CD14-positive monocyte (primary cell): Measurements from ENCODE around the gene RBMS1. TPM values are rescaled to one million over a fixed set of nuclear protein-coding genes. Genes with fewer than 3 reads are reported as not detected.

Experiments
- DNase-seq, 3 donors: peaks; one replicate each; pipeline ENCODE4 v3.0.0-alpha.2; 2011 to 2022
- H2AFZ ChIP-seq: 2 replicates; pipeline ENCODE4 v1.6.0; 2012; ENCODE audit warnings: mild to moderate bottlenecking, low read depth, low read length, inconsistent platforms; ENCODE audit not compliant: insufficient read depth, poor library complexity, severe bottlenecking
- H3K27ac ChIP-seq, 2 donors: 1 replicate in 1 of 2; 2 replicates in 1 of 2; pipeline ENCODE4 v1.5.1; 2012 to 2013; ENCODE audit warnings: low read length in 2 of 2, control low read depth in 1 of 2, inconsistent platforms in 1 of 2, low read depth in 1 of 2, mild to moderate bottlenecking in 1 of 2
- H3K27me3 ChIP-seq, 2 donors: one replicate each; pipeline versions ENCODE4 v1.6.0 to v1.6.1; 2011 to 2013; ENCODE audit warnings: low read length in 2 of 2; ENCODE audit not compliant: control insufficient read depth in 2 of 2, insufficient read depth in 2 of 2
- H3K36me3 ChIP-seq, 2 donors: replicated peaks in 1 of 2; 1 replicate in 1 of 2; 2 replicates in 1 of 2; pipeline versions ENCODE4 v1.5.1 to v1.6.1; 2012 to 2013; ENCODE audit warnings: low read length in 2 of 2, control low read depth in 1 of 2, inconsistent platforms in 1 of 2, mild to moderate bottlenecking in 1 of 2; ENCODE audit not compliant: insufficient read depth in 2 of 2, control insufficient read depth in 1 of 2
- H3K4me1 ChIP-seq, 2 donors: 1 replicate in 1 of 2; 2 replicates in 1 of 2; pipeline versions ENCODE4 v1.5.1 to v1.6.1; 2012 to 2013; ENCODE audit warnings: low read length in 2 of 2, control low read depth in 1 of 2, inconsistent platforms in 1 of 2, mild to moderate bottlenecking in 1 of 2, moderate library complexity in 1 of 2; ENCODE audit not compliant: insufficient read depth in 2 of 2, control insufficient read depth in 1 of 2
- H3K4me2 ChIP-seq: replicated peaks from 2 replicates; pipeline ENCODE3; 2012; ENCODE audit warnings: low read length, moderate library complexity, mild to moderate bottlenecking; ENCODE audit not compliant: poor library complexity, severe bottlenecking; ENCODE audit errors: extremely low read depth
- H3K4me3 ChIP-seq, 3 experiments: fragments of 200-600 bp in 1 of 3; sonication (generic) in 1 of 3; replicated peaks in 1 of 3; 1 replicate in 2 of 3; 2 replicates in 1 of 3; pipeline ENCODE4 v1.5.1; 2011 to 2013; ENCODE audit warnings: low read length in 3 of 3, mild to moderate bottlenecking in 3 of 3, control low read depth in 2 of 3, low read depth in 2 of 3, inconsistent platforms in 1 of 3, moderate library complexity in 1 of 3
- H3K79me2 ChIP-seq: 2 replicates; pipeline ENCODE4 v1.6.0; 2012; ENCODE audit warnings: mild to moderate bottlenecking, control low read depth, inconsistent platforms, low read length, moderate library complexity; ENCODE audit not compliant: insufficient read depth
- H3K9ac ChIP-seq: 2 replicates; pipeline ENCODE4 v1.6.0; 2017; ENCODE audit warnings: low read length, mild to moderate bottlenecking; ENCODE audit not compliant: insufficient read depth, poor library complexity, severe bottlenecking
- H3K9me3 ChIP-seq, 2 donors: replicated peaks in 1 of 2; 1 replicate in 1 of 2; 2 replicates in 1 of 2; pipeline versions ENCODE4 v1.5.1 to v1.6.1; 2012 to 2013; ENCODE audit warnings: low read length in 2 of 2, control low read depth in 1 of 2; ENCODE audit not compliant: control insufficient read depth in 1 of 2, insufficient read depth in 1 of 2
- H4K20me1 ChIP-seq: 2 replicates; pipeline ENCODE4 v1.6.0; 2012; ENCODE audit warnings: mild to moderate bottlenecking, low read length, control low read depth, moderate library complexity; ENCODE audit not compliant: insufficient read depth
- H3K27ac Mint-ChIP-seq, 7 donors: one replicate each; pipeline ENCODE4 v1.8.0; 2020; ENCODE audit warnings: mild to moderate bottlenecking in 7 of 7, mixed read lengths in 7 of 7, moderate library complexity in 6 of 7, inconsistent platforms in 2 of 7
- H3K27me3 Mint-ChIP-seq, 3 donors: one replicate each; pipeline ENCODE4 v1.8.0; 2021 to 2022; ENCODE audit warnings: low read depth in 3 of 3, mild to moderate bottlenecking in 3 of 3, mixed read lengths in 3 of 3, moderate library complexity in 3 of 3, inconsistent platforms in 1 of 3
- H3K36me3 Mint-ChIP-seq, 2 donors: one replicate each; pipeline ENCODE4 v1.8.0; 2020; ENCODE audit warnings: mixed read lengths in 2 of 2, inconsistent platforms in 1 of 2, mild to moderate bottlenecking in 1 of 2
- H3K4me1 Mint-ChIP-seq: one replicate; pipeline ENCODE4 v1.8.0; 2020; ENCODE audit warnings: mild to moderate bottlenecking, mixed read lengths
- H3K4me3 Mint-ChIP-seq, 2 donors: one replicate each; pipeline ENCODE4 v1.8.0; 2020; ENCODE audit warnings: mild to moderate bottlenecking in 2 of 2, mixed read lengths in 2 of 2, moderate library complexity in 1 of 2
- H3K9me3 Mint-ChIP-seq, 7 donors: one replicate each; pipeline ENCODE4 v1.8.0; 2020 to 2022; ENCODE audit warnings: mixed read lengths in 7 of 7, mild to moderate bottlenecking in 6 of 7, moderate library complexity in 6 of 7, inconsistent platforms in 2 of 7
- WGBS: methylation state at CpG from one replicate; pipeline ENCODE4 v1.1.5; 2013; ENCODE audit warnings: missing lambda C conversion rate; ENCODE audit not compliant: insufficient coverage; 5-methylcytosine and 5-hydroxymethylcytosine counted together
- intact Hi-C, 2 donors: fragments of 100-400 bp; cut with micrococcal nuclease; formaldehyde crosslinking; loops; one replicate each; pipeline versions ENCODE4 v1.15.0 to v1.15.1; 2023
- polyA plus RNA-seq, 3 donors: library from polyadenylated mRNA; depleted of rRNA in 1 of 3; unstranded in 2 of 3; stranded (reverse) in 1 of 3; fragments of 300-500 nt in 2 of 3; fragments of >200 nt in 1 of 3; fragmentation: Illumina TruSeq in 2 of 3; gene quantifications; 1 replicate in 2 of 3; 2 replicates in 1 of 3; pipeline ENCODE4 v1.2.3, GENCODE V29; 2012 to 2021
- TF ChIP-seq, protein P1 (sequence below): fragments of 200-600 bp; IDR thresholded peaks from one replicate; pipeline ENCODE4 v1.8.0; 2022; ENCODE audit warnings: antibody characterized with exemption, mild to moderate bottlenecking

RBMS1 gene
- polyA plus RNA-seq, 3 donors = 88.2 to 91.2 (median 89.4) TPM

- H3K4me1 Mint-ChIP-seq = peaks cover 2% of the 10 kb centered on the region
- no peaks in the 10 kb centered on the region for H3K9me3 Mint-ChIP-seq
- Histone ChIP-seq H3K36me3 (no peaks in the 10 kb centered on the region), H3K4me3 (no peak overlapping the region), H3K4me2 (no peak overlapping the region), H3K9me3 (no peaks in the 10 kb centered on the region), H3K9ac (no peak overlapping the region), H4K20me1 (no peaks in the 10 kb centered on the region), H2AFZ (no peak overlapping the region), H3K79me2 (no peaks in the 10 kb centered on the region), H3K27me3 (no peaks in the 10 kb centered on the region), H3K27ac (no peak overlapping the region), H3K4me1 (no peaks in the 10 kb centered on the region)
- peaks cover 2 to 3% of the 10 kb centered on the region in 2 donors for H3K36me3 Mint-ChIP-seq
- no peak overlapping the region for H3K27ac Mint-ChIP-seq
- intact Hi-C loops = loop anchor here in 1 of 2 donors (10.0 kb wide), 1 partner anchor 576 kb away; no protein-coding TSS in a partner anchor
- no peak for DNase-seq
- TF ChIP-seq, protein P1, sequence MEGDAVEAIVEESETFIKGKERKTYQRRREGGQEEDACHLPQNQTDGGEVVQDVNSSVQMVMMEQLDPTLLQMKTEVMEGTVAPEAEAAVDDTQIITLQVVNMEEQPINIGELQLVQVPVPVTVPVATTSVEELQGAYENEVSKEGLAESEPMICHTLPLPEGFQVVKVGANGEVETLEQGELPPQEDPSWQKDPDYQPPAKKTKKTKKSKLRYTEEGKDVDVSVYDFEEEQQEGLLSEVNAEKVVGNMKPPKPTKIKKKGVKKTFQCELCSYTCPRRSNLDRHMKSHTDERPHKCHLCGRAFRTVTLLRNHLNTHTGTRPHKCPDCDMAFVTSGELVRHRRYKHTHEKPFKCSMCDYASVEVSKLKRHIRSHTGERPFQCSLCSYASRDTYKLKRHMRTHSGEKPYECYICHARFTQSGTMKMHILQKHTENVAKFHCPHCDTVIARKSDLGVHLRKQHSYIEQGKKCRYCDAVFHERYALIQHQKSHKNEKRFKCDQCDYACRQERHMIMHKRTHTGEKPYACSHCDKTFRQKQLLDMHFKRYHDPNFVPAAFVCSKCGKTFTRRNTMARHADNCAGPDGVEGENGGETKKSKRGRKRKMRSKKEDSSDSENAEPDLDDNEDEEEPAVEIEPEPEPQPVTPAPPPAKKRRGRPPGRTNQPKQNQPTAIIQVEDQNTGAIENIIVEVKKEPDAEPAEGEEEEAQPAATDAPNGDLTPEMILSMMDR = no peak
- WGBS = no CpG with 5 or more reads among the region's 1 CpG
- H3K4me3 Mint-ChIP-seq = no peak overlapping the region
- H3K27me3 Mint-ChIP-seq = no peaks in the 10 kb centered on the region
Measured at GRCh38 chr2:160418853-160419252, 74.8 kb downstream of the RBMS1 start.

DNA sequence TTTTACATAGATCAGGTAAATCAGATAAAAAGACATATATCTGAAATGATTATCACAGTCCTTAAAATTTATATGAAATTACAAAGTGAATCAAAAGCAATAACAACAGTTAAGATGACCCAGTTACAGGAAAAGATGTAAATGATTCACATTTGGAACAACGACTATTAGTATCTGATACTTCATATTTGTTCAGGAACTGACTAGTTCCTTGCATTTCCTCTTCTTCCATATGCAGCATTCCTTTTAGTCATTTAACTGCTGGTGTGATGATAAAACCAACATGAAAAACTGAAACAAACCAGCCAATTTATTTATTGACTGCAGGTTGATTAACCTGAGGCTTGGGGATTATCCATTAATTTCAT lies 75.2 kb downstream of the RBMS1 start:
- no peaks in the 10 kb centered on the region for H3K4me1 ChIP-seq
- H3K36me3 Mint-ChIP-seq = peaks cover 2 to 3% of the 10 kb centered on the region in 2 donors
- H2AFZ ChIP-seq = no peak overlapping the region
- DNase-seq = no peak
- H3K9me3 Mint-ChIP-seq = no peaks in the 10 kb centered on the region
- no peaks in the 10 kb centered on the region for H3K79me2 ChIP-seq
- TF ChIP-seq, protein P1 = no peak
- no peaks in the 10 kb centered on the region for H3K27me3 ChIP-seq
- no peaks in the 10 kb centered on the region for H4K20me1 ChIP-seq
- no peaks in the 10 kb centered on the region for H3K27me3 Mint-ChIP-seq
- no peak overlapping the region for H3K9ac ChIP-seq
- H3K4me1 Mint-ChIP-seq = peaks cover 2% of the 10 kb centered on the region
- H3K4me3 Mint-ChIP-seq = no peak overlapping the region
- no peak overlapping the region for H3K4me3 ChIP-seq
- no peak overlapping the region for H3K4me2 ChIP-seq
- H3K27ac Mint-ChIP-seq = no peak overlapping the region
- no peaks in the 10 kb centered on the region for H3K9me3 ChIP-seq
- no CpG with 5 or more reads among the region's 1 CpG for WGBS
- no peaks in the 10 kb centered on the region for H3K36me3 ChIP-seq
- intact Hi-C loops = loop anchor here in 1 of 2 donors (10.0 kb wide), 1 partner anchor 576 kb away; no protein-coding TSS in a partner anchor
- no peak overlapping the region for H3K27ac ChIP-seq
